Spleen (tissue), 7 donors: ENCODE data around the gene MIP.

Source experiments
- POLR2AphosphoS5 ChIP-seq, 3 donors: sonication (generic); formaldehyde crosslinking; IDR thresholded peaks; one replicate each; pipeline ENCODE4 v1.5.1; 2017; ENCODE audit warnings: antibody characterized with exemption in 3 of 3
- TF ChIP-seq, protein P1 (sequence below), 11 experiments: fragments of 200-600 bp in 7 of 11; fragments of 450-650 bp in 4 of 11; sonication (generic) in 4 of 11; IDR thresholded peaks in 8 of 11; conservative IDR thresholded peaks in 3 of 11; 1 replicate in 7 of 11; 2 replicates in 4 of 11; pipeline versions ENCODE4 v1.4.0 to v1.8.0; 2016 to 2021; ENCODE audit warnings: antibody characterized with exemption in 11 of 11, inconsistent platforms in 4 of 11, mild to moderate bottlenecking in 1 of 11
- donor health status: DM: no; HTN: no; CAD: no; lungs with moderate emphysema.
- donor health status: DM: no; HTN: no; CAD: no.
- donor health status: DM: no; HTN: no; CAD: no.

DNA sequence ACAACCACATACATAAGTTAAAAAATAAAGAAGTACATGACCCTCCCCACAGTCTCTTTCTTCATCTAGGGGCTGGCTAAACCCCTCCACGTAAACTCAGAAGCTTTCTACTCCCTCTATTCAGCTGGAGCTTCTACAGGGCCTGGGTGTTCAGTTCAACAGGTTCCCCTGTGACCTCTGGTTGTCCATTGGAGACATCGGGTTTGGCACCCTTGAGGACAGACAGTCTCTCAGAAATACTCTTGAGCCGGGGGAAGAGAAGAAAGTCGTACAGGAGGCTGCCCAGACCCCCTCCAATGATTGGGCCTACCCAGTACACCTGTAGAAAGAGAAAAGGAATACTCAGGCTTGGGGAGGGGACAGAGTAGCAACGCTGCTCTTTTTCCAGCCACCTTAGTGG, 3.3 kb downstream of the MIP start:
- TF ChIP-seq POLR2AphosphoS5 (IDR thresholded peaks at IDR 0.05), result no peak
- TF ChIP-seq, protein P1, sequence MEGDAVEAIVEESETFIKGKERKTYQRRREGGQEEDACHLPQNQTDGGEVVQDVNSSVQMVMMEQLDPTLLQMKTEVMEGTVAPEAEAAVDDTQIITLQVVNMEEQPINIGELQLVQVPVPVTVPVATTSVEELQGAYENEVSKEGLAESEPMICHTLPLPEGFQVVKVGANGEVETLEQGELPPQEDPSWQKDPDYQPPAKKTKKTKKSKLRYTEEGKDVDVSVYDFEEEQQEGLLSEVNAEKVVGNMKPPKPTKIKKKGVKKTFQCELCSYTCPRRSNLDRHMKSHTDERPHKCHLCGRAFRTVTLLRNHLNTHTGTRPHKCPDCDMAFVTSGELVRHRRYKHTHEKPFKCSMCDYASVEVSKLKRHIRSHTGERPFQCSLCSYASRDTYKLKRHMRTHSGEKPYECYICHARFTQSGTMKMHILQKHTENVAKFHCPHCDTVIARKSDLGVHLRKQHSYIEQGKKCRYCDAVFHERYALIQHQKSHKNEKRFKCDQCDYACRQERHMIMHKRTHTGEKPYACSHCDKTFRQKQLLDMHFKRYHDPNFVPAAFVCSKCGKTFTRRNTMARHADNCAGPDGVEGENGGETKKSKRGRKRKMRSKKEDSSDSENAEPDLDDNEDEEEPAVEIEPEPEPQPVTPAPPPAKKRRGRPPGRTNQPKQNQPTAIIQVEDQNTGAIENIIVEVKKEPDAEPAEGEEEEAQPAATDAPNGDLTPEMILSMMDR (IDR thresholded peaks at IDR 0.05 in 8 of 11, conservative IDR thresholded peaks at IDR 0.05 in 3 of 11), result no peak
